EL (cell line): ENCODE data around the gene PCNT.
"Not testable (repeated sequence)": the region's sequence is repeated elsewhere in the genome, so short reads cannot be mapped to it uniquely, and the experiment has no call there.

Experiments
- DNase-seq: peaks from one replicate; pipeline ENCODE4 v3.0.0-alpha.2; 2016

PCNT gene

GRCh38 chr21:46384556-46384955 lies 60.6 kb downstream of the PCNT start:
- no peak for DNase-seq

- DNase-seq, result no peak
Observed at GRCh38 chr21:46385846-46386733, 62.1 kb downstream of the PCNT start.

GRCh38 chr21:46386734-46387088 lies 62.8 kb downstream of the PCNT start:
- no peak for DNase-seq

GRCh38 chr21:46388206-46388880 lies 64.4 kb downstream of the PCNT start:
- DNase-seq, result no peak

- DNase-seq, result no peak
Observed at GRCh38 chr21:46388896-46389295, 64.9 kb downstream of the PCNT start.

- DNase-seq, result no peak
Observed at GRCh38 chr21:46390603-46391545, 66.9 kb downstream of the PCNT start.

- DNase-seq, result no peak
Observed at GRCh38 chr21:46391773-46392172, 67.8 kb downstream of the PCNT start.

- peak; percentile 23 for DNase-seq
Observed at GRCh38 chr21:46392921-46393320, 69.0 kb downstream of the PCNT start.

GRCh38 chr21:46393451-46393940 lies 69.5 kb downstream of the PCNT start:
- DNase-seq, result no peak

GRCh38 chr21:46393941-46394594 lies 70.1 kb downstream of the PCNT start:
- no peak for DNase-seq

- DNase-seq, result no peak
Observed at GRCh38 chr21:46394595-46395104, 70.7 kb downstream of the PCNT start.

- no peak for DNase-seq
Observed at GRCh38 chr21:46397211-46397905, 73.4 kb downstream of the PCNT start.

GRCh38 chr21:46397993-46398392 lies 74.0 kb downstream of the PCNT start:
- no peak for DNase-seq

- DNase-seq, result no peak
Observed at GRCh38 chr21:46399129-46399528, 75.2 kb downstream of the PCNT start.

GRCh38 chr21:46399686-46400085 lies 75.7 kb downstream of the PCNT start:
- DNase-seq, result no peak

- no peak for DNase-seq
Observed at GRCh38 chr21:46401186-46401910, 77.4 kb downstream of the PCNT start.

- DNase-seq, result no peak
Observed at GRCh38 chr21:46402421-46402820, 78.5 kb downstream of the PCNT start.

- not testable (repeated sequence) for DNase-seq
Observed at GRCh38 chr21:46403234-46403811, 79.4 kb downstream of the PCNT start.

- no peak for DNase-seq
Observed at GRCh38 chr21:46404306-46404705, 80.3 kb downstream of the PCNT start.

GRCh38 chr21:46406001-46406400 lies 82.0 kb downstream of the PCNT start:
- no peak for DNase-seq
